Activated T-cell treated with anti-CD3 and anti-CD28 coated beads, Interleukin-2, amount 50 U/mL, for 48 hours (primary cell): ENCODE results near the gene PPEF1.
"Not testable (repeated sequence)": the region's sequence is repeated elsewhere in the genome, so short reads cannot be mapped to it uniquely, and the experiment has no call there.

Experiments
- DNase-seq, 2 experiments: peaks; one replicate each; pipeline ENCODE4 v3.0.0-alpha.2; 2020

PPEF1 gene

GRCh38 chrX:18702362-18703195 is 4.9 kb upstream of the PPEF1 start:
- DNase-seq: no peak

DNA sequence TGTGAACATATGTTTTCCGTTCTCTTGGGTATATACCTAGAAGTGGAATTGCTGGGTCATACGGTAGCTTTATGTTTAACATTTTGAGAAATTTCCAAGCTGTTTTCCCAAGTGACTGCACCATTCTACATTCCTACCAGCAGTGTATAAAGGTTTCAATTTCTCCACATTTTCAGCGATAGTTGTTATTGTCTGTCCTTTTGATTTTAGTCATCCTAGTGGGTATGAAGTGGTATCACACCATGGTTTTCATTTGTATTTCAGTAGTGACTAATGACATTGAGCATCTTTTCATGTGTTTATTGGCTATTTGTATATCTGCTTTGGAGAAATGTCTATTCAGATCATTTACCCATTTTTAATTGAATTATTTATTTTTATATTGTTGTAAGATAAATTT is 2.4 kb downstream of the PPEF1 start:
- no peak for DNase-seq

DNA sequence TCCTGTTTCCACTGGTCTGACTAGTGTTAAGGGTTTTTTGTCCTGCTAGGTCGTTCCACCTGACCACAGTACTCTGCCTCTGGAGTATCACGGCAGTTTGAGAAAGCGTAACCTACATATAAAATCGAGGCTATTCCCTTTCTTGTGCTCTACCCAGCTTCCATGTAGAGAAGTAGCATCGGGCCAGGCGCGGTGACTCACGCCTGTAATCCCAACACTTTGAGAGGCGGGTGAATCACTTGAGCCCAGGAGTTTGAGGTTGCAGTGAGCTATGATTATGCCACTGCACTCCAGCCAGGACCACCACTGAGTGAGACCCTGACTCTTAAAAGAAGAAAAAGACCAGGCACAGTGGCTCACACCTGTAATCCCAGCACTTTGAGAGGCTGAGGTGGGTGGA is 7.5 kb downstream of the PPEF1 start:
- DNase-seq: no peak

DNA sequence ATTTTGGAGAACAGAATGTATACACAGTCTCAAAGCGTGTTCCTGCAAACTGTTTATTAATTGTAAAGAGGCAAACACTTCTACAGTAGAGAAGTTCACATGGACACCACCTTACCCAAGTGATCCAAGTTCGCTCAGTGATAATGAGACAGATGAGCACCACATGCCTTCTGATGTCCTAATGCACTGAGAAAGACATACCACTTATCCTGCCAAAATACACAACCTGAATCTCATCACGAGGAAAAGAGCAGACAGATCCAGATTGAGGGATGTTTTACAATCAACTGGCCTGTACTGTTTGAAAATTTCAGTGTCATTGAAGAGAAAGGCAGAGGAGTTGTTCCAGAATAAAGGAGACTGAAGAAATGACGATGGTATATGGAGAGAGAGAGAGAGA is 12.4 kb downstream of the PPEF1 start:
- DNase-seq: no peak

DNA sequence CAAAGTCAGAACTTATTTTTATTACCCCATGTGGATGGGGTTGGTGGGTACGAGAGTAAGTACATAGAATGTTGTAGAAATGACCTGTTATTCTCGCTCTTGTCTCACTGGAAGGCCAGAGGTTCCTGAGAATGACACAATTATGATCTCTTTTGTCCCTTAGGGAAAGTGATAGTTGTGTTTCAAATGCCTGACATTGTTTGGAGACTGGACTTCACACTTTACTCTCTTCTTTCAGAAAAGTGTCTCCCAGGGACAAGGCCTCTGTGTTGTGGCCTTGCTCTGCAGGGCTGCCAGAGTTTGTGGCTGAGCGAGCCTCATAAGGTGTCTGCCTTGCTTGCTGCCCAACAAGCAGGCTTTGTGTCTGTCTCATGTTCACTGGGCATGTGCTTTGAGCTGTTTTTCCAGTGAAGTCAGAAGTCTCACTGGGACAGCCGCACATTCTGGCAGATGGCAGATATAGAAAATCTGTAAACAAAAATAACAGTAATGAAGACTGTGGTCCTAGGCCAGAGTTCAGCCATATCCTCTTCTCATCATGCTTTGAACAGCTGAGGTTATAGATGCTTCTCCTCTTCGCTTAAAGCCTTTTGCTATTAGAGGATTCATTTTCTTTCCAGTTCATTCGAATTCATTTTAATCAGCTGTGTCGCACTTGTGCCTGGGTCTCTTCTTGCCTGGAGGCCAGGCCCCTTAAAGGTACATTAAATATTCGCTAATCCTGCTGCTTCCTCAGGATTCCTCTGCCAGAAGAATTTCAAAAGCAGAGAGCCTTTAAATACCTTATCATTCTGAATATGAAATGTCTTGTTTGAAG is 14.4 kb downstream of the PPEF1 start:
- DNase-seq: no peak

DNA sequence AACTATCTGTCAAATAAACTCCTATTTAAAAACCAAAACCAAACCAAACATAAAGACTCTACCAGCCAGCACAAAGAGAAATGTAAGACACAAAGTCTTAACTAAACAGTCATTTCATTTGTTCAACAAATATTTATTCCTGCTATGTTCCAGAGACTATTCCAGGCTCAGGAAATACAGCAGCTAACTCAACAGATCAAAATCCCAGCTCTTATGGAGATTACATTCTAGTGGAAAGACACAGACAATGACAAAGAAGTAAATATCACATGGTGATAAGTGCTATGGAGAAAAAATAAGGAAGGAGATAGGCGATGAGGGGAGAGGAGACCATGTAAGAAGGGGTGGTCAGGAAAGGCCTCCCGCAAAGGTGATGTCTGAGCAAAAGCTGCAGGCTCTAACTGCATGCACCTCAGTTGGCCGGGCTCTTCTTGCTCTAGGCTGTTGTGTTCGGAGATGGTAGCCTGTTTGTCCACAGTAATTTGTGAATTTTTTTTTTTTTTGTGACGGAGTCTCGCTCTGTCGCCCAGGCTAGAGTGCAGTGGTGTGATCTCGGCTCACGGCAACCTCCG is 15.1 kb downstream of the PPEF1 start:
- no peak for DNase-seq

- DNase-seq: no peak
Observed at GRCh38 chrX:18725310-18725943, 18.0 kb downstream of the PPEF1 start.

GRCh38 chrX:18733287-18733686 is 25.8 kb downstream of the PPEF1 start:
- no peak for DNase-seq

GRCh38 chrX:18739609-18740008 is 32.2 kb downstream of the PPEF1 start:
- not testable (repeated sequence) for DNase-seq

- DNase-seq: no peak
Observed at GRCh38 chrX:18748499-18748898, 41.1 kb downstream of the PPEF1 start.

- DNase-seq: no peak
Observed at GRCh38 chrX:18753631-18754030, 46.2 kb downstream of the PPEF1 start.

DNA sequence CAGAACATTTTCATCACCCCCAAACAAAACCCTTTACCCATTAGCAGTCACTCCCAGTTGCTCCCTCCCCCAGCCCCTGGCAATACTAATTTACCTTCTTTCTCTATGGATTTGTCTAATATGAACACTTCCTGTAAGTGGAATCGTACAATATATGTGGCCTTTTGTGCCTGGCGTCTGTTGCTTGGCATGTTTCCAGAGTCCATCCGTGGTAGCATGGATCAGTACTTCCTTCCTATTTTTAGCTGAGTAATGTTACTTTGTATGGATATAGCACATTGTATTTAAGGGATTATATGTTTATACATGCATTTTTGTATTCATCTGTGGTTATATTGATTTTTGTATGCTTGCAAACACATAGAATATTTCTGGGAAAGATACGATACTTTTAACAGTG is 48.2 kb downstream of the PPEF1 start:
- DNase-seq: no peak

DNA sequence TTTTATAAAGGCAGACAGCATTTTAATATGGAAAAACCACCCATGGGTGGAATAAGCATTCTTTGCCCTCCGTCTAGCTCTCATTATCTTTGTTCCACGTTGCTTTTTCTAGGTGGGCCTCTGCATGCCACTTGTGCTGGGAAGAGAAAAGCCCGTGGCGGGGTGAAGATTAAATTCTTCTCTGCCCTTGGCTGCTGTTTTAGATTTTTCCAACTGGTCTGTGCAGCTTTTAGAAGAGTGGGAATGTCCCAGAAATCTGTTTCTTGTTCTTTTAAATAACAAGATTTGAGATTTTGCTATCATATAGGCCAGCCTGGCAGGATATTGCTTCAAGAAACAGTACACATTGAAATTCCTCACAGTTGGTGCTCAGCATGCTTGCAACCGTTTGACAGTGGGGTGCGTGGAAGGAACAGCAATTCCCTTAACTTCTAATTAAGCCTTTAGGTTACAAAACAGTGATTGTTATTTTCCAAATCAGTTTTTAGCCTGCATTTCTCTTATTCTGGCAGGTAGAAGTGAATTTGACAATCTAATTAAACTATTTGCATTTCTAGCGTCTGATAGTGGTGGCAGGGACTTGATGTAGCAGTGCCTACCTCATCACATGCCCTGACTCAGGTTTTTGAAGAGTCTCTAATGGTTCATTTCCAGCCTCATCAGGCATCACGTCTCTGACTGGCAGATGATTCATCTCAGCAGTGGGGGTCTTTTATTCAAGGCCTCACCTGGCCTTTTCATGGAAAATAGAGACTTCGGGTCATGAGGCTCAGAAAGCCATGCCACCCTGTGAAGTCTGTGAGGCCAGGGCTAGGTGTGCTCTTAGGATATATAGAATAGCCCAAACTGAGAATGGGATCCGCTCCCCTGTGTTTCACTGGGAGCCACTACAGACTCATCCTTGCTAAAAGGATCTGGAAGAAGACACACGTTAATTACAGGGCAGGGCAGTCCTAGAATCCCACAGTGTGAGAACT is 50.8 kb downstream of the PPEF1 start:
- DNase-seq: no peak

GRCh38 chrX:18761750-18762149 is 54.3 kb downstream of the PPEF1 start:
- no peak for DNase-seq

DNA sequence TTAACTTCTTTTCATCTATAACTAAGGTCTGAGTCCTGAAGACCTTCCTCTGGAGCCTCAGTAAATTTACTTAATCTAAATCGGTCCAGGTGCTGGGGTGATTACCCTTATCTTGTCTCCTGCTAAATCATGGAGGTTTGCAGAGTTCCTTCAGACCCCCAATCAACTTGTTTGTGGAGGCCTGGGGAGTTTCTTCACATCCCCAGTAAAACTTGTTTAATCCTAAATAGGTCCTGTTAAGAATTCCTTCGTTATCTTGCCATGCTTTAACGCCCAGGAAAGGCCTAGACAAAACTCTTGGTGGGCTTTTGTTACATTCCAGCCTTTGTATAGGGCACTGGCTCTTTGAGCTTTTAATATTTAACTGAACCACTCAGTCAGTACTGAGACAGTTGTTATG is 55.7 kb downstream of the PPEF1 start:
- DNase-seq: not testable (repeated sequence)

DNA sequence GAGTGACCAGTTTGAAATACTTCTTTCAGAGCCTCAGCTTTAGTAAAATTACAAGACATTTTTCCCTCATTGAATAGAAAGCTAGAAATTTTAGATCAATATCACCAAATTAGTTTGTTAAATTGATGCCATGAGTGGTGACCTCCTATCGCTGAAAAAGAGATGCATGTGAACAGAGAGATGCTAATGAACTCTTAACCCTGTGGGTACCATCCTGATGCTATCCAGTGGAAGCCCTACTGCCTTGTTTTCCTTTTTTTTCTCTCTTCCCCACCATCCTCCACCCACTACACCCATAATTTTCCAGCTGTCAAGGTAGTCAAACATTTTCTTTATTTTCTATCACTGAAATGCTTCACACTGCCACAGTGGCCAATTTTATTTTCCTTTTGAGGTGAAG is 61.9 kb downstream of the PPEF1 start:
- DNase-seq: no peak

GRCh38 chrX:18769812-18770573 is 62.5 kb downstream of the PPEF1 start:
- DNase-seq: no peak

- no peak for DNase-seq
Observed at GRCh38 chrX:18789916-18790315, 82.5 kb downstream of the PPEF1 start.

DNA sequence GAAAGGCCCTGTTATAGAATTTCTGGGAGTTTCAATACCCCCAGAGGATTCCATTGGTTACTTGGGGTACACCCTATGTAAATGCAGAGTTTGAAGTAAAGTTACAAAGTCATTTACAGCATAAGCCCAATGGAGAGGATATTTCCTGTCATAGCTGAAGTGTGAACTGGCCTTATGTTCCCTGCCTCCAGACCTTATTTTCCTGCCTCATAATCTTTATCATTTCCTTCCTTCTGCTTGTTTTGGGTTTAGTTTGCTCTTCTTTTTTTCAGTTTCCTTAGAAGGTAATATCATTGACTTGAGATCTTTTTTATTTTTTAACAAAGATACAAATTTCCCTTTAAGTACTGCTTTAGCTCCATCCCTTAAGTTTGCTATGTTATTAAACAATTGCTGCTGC is 85.4 kb downstream of the PPEF1 start:
- DNase-seq: no peak

DNA sequence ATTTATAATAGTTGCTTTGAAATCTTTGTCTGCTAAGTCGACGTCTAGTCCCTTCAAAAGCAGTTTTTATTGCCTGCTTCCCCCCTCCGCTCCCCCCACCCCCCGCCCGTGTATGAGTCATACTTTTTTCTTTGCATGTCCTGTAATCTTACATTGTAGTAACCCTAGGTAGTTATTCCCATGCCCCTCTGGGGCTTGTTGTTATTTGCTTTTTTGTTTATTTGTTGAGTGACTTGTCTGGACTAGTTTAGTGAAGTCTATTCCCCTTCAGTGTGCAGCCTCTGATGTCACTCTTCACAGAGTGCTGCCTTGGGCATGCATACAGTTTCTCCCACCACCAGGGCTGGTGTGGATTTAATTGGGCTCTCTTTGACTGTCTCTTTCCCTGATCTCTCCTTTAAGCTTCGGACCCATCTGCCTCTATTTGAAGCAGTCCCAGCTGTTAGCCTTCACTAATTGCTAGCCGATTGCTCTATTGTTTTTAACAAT is 86.2 kb downstream of the PPEF1 start:
- DNase-seq: no peak

GRCh38 chrX:18797141-18797540 is 89.7 kb downstream of the PPEF1 start:
- DNase-seq: no peak
